Subcutaneous abdominal adipose tissue (tissue), 5 donors: Measurements from ENCODE around the gene CAMKMT.

Experiments
- H3K27ac ChIP-seq: one replicate; pipeline ENCODE4 v1.7.0; 2013; ENCODE audit warnings: low read depth, mild to moderate bottlenecking, inconsistent platforms, low read length, moderate library complexity
- H3K27me3 ChIP-seq, 5 donors: one replicate each; pipeline ENCODE4 v1.7.0; 2013; ENCODE audit warnings: low read length in 5 of 5, inconsistent platforms in 1 of 5; ENCODE audit not compliant: control insufficient read depth in 5 of 5, insufficient read depth in 4 of 5
- H3K36me3 ChIP-seq, 5 donors: one replicate each; pipeline ENCODE4 v1.7.0; 2013; ENCODE audit warnings: low read length in 5 of 5; ENCODE audit not compliant: control insufficient read depth in 5 of 5, insufficient read depth in 5 of 5
- H3K4me1 ChIP-seq, 5 donors: one replicate each; pipeline ENCODE4 v1.7.0; 2013; ENCODE audit warnings: low read length in 5 of 5, mild to moderate bottlenecking in 3 of 5, moderate library complexity in 1 of 5; ENCODE audit not compliant: control insufficient read depth in 5 of 5, insufficient read depth in 5 of 5
- H3K4me3 ChIP-seq, 5 donors: one replicate each; pipeline ENCODE4 v1.7.0; 2013; ENCODE audit warnings: low read length in 5 of 5, low read depth in 1 of 5
- H3K9ac ChIP-seq, 5 donors: one replicate each; pipeline ENCODE4 v1.7.0; 2013; ENCODE audit warnings: low read length in 5 of 5, mild to moderate bottlenecking in 4 of 5, moderate library complexity in 3 of 5
- H3K9me3 ChIP-seq, 5 donors: one replicate each; pipeline ENCODE4 v1.7.0; 2013; ENCODE audit warnings: low read length in 5 of 5; ENCODE audit not compliant: control insufficient read depth in 5 of 5
- donor health status: healthy.
- donor health status: healthy.
- donor health status: healthy.
- donor health status: healthy.
- donor health status: healthy.

CAMKMT gene

GRCh38 chr2:44706681-44707553, 345.2 kb downstream of the CAMKMT start:
- Histone ChIP-seq H3K9me3 (no peaks in the 10 kb centered on the region), H3K4me1 (peaks cover 0 to 17% (median 0%) of the 10 kb centered on the region in 5 donors), H3K27ac (no peak overlapping the region), H3K4me3 (no peak overlapping the region), H3K9ac (no peak overlapping the region), H3K36me3 (no peaks in the 10 kb centered on the region), H3K27me3 (no peaks in the 10 kb centered on the region)

GRCh38 chr2:44707945-44708660, 346.4 kb downstream of the CAMKMT start:
- Histone ChIP-seq H3K27me3 (no peaks in the 10 kb centered on the region), H3K36me3 (no peaks in the 10 kb centered on the region), H3K9me3 (no peaks in the 10 kb centered on the region), H3K4me1 (peaks cover 0 to 17% (median 0%) of the 10 kb centered on the region in 5 donors), H3K4me3 (no peak overlapping the region), H3K27ac (no peak overlapping the region), H3K9ac (no peak overlapping the region)

- H3K9ac ChIP-seq = no peak overlapping the region
- H3K4me3 ChIP-seq = no peak overlapping the region
- H3K4me1 ChIP-seq = peaks cover 0 to 17% (median 0%) of the 10 kb centered on the region in 5 donors
- H3K9me3 ChIP-seq = no peaks in the 10 kb centered on the region
- no peak overlapping the region for H3K27ac ChIP-seq
- H3K27me3 ChIP-seq = no peaks in the 10 kb centered on the region
- H3K36me3 ChIP-seq = no peaks in the 10 kb centered on the region
Measured at GRCh38 chr2:44708661-44709000, 346.9 kb downstream of the CAMKMT start.

- Histone ChIP-seq H3K27ac (no peak overlapping the region), H3K36me3 (no peaks in the 10 kb centered on the region), H3K4me3 (no peak overlapping the region), H3K4me1 (peaks cover 0 to 11% (median 0%) of the 10 kb centered on the region in 5 donors), H3K9ac (no peak overlapping the region), H3K27me3 (no peaks in the 10 kb centered on the region), H3K9me3 (no peaks in the 10 kb centered on the region)
Measured at GRCh38 chr2:44713170-44713569, 351.4 kb downstream of the CAMKMT start.

DNA sequence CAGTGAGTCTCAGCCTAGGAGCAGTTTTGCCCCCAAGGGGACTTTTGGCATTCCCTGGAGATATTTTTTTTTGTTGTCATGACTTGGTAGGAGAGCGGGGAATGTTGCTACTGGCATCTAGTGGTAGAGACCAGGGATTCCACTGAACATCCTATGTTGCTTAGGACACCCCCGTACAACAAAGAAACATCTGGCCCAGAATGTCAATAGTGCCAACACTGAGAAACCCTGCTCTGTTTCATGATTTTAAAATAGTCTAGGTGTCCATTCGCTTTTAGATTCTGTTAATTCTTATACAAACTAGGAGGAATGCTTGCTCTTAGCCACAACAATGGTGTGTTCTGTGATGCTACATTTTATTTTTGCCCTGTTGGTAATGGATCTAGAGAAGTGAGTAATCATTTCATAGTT, 353.9 kb downstream of the CAMKMT start:
- no peaks in the 10 kb centered on the region for H3K27me3 ChIP-seq
- H3K4me1 ChIP-seq = no peaks in the 10 kb centered on the region
- no peaks in the 10 kb centered on the region for H3K36me3 ChIP-seq
- H3K27ac ChIP-seq = no peak overlapping the region
- H3K9me3 ChIP-seq = no peaks in the 10 kb centered on the region
- no peak overlapping the region for H3K9ac ChIP-seq
- no peak overlapping the region for H3K4me3 ChIP-seq

DNA sequence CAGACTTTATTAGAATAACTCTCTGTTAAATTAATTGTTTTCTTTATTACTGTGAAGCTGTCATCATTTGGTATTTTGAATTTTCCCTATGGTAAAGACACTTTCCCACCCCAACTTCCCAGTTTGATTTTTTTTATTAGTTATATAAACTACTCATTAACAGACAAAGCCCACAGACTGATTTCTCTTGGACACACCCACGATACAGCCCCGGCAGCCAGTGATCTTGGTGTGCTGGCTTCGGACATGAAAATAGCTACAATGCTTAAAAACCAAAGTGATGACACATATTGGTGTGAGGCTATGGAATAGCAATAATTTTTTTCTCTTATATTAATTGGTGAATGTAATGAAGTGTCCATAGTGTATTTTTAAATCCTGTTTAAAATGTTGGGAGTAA, 354.4 kb downstream of the CAMKMT start:
- H3K9me3 ChIP-seq = no peaks in the 10 kb centered on the region
- no peak overlapping the region for H3K27ac ChIP-seq
- H3K27me3 ChIP-seq = no peaks in the 10 kb centered on the region
- H3K36me3 ChIP-seq = no peaks in the 10 kb centered on the region
- H3K9ac ChIP-seq = no peak overlapping the region
- H3K4me3 ChIP-seq = no peak overlapping the region
- H3K4me1 ChIP-seq = no peaks in the 10 kb centered on the region

GRCh38 chr2:44718431-44718830, 356.7 kb downstream of the CAMKMT start:
- Histone ChIP-seq H3K4me3 (no peak overlapping the region), H3K9me3 (no peaks in the 10 kb centered on the region), H3K36me3 (no peaks in the 10 kb centered on the region), H3K27ac (no peak overlapping the region), H3K27me3 (no peaks in the 10 kb centered on the region), H3K4me1 (peaks cover 0 to 4% (median 0%) of the 10 kb centered on the region in 5 donors), H3K9ac (no peak overlapping the region)

DNA sequence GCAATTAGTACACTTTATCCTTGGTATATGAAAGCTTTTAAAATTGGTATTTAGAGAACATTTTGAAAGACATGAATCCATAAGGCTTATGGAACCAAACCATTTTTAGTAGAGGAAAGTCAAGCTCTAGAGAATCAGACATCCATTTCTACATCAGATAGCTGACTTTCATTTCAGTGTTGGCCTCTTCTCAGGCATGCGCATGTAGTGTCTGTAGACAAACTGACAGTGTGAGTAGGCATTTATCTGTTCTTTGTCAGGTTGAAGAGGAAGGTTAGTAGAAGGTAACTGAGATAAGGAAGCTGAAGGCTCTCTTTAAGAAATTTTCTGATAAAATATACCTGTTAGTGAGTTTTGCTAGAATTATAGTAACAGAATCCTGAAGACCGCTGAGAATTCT, 357.8 kb downstream of the CAMKMT start:
- peaks cover 0 to 4% (median 0%) of the 10 kb centered on the region in 5 donors for H3K4me1 ChIP-seq
- no peak overlapping the region for H3K27ac ChIP-seq
- no peaks in the 10 kb centered on the region for H3K36me3 ChIP-seq
- H3K9ac ChIP-seq = no peak overlapping the region
- H3K9me3 ChIP-seq = no peaks in the 10 kb centered on the region
- no peak overlapping the region for H3K4me3 ChIP-seq
- no peaks in the 10 kb centered on the region for H3K27me3 ChIP-seq

GRCh38 chr2:44722026-44722625, 360.4 kb downstream of the CAMKMT start:
- Histone ChIP-seq H3K4me1 (peaks cover 0 to 4% (median 0%) of the 10 kb centered on the region in 5 donors), H3K36me3 (no peaks in the 10 kb centered on the region), H3K9ac (no peak overlapping the region), H3K27me3 (no peaks in the 10 kb centered on the region), H3K27ac (no peak overlapping the region), H3K9me3 (no peaks in the 10 kb centered on the region), H3K4me3 (no peak overlapping the region)

DNA sequence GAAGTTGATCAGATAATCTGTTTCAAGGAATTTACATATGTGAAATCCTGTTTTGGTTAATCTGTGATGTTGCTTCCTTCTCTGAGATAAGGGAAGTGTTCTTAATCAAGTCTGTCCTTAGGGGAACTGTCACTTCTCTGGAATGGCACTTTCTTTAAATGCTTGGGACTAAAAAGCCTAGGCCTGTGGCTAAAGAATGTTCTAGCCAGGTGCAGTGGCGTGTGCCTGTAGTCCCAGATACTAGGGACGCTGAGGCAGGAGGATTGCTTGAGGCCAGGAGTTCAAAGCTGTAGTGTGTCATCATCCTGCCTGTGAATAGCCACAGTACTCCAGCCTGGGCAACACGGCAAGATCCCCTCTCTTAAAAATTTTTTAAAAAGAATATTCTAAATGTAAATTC, 362.2 kb downstream of the CAMKMT start:
- H3K9me3 ChIP-seq = no peaks in the 10 kb centered on the region
- no peak overlapping the region for H3K9ac ChIP-seq
- H3K36me3 ChIP-seq = no peaks in the 10 kb centered on the region
- H3K4me1 ChIP-seq = peaks cover 0 to 4% (median 0%) of the 10 kb centered on the region in 5 donors
- no peaks in the 10 kb centered on the region for H3K27me3 ChIP-seq
- no peak overlapping the region for H3K4me3 ChIP-seq
- H3K27ac ChIP-seq = no peak overlapping the region
